Neuronal stem cell (in vitro differentiated cells): ENCODE results near the gene FAM24B.
"Not testable (repeated sequence)": the region's sequence is repeated elsewhere in the genome, so short reads cannot be mapped to it uniquely, and the experiment has no call there.

Experiments used
- DNase-seq: peaks from one replicate; pipeline ENCODE4 v3.0.0-alpha.2; 2013; ENCODE audit warnings: low spot score
- H2AFZ ChIP-seq: one replicate; pipeline ENCODE4 v1.6.1; 2013; ENCODE audit warnings: mild to moderate bottlenecking, low read length, inconsistent platforms
- H2AK5ac ChIP-seq: 2 replicates; pipeline ENCODE4 v1.6.1; 2013; ENCODE audit warnings: low read depth, mild to moderate bottlenecking, inconsistent platforms, low read length, moderate library complexity, mixed read lengths
- H2BK120ac ChIP-seq: 2 replicates; pipeline ENCODE4 v1.6.1; 2013; ENCODE audit warnings: low read depth, mild to moderate bottlenecking, inconsistent platforms, low read length, moderate library complexity, mixed read lengths
- H2BK12ac ChIP-seq: one replicate; pipeline ENCODE4 v1.6.1; 2013; ENCODE audit warnings: low read length, inconsistent platforms
- H2BK15ac ChIP-seq: 2 replicates; pipeline ENCODE4 v1.6.1; 2013; ENCODE audit warnings: mild to moderate bottlenecking, low read length, inconsistent platforms, mixed read lengths
- H2BK5ac ChIP-seq: one replicate; pipeline ENCODE4 v1.6.1; 2013; ENCODE audit warnings: inconsistent platforms, mild to moderate bottlenecking, low read length, moderate library complexity
- H3K14ac ChIP-seq: one replicate; pipeline ENCODE4 v1.6.1; 2013; ENCODE audit warnings: low read length, inconsistent platforms
- H3K18ac ChIP-seq: 2 replicates; pipeline ENCODE4 v1.6.1; 2013; ENCODE audit warnings: low read length, inconsistent platforms
- H3K23ac ChIP-seq: 2 replicates; pipeline ENCODE4 v1.6.1; 2013; ENCODE audit warnings: low read depth, mild to moderate bottlenecking, mixed read lengths, low read length, inconsistent platforms; ENCODE audit not compliant: poor library complexity
- H3K27ac ChIP-seq: replicated peaks from 3 replicates; pipeline ENCODE4 v1.5.1; 2013; ENCODE audit warnings: low read length, inconsistent platforms
- H3K27me3 ChIP-seq, 3 experiments: 2 replicates each; pipeline ENCODE4 v1.6.1; 2013; ENCODE audit warnings: low read length in 3 of 3, mild to moderate bottlenecking in 2 of 3, inconsistent platforms in 1 of 3, low read depth in 1 of 3, mixed read lengths in 1 of 3, moderate library complexity in 1 of 3; ENCODE audit not compliant: control insufficient read depth in 3 of 3, insufficient read depth in 3 of 3
- H3K36me3 ChIP-seq, 2 donors: replicated peaks in 1 of 2; 2 replicates each; pipeline ENCODE4 v1.6.1; 2013; ENCODE audit warnings: low read length in 2 of 2; ENCODE audit not compliant: control insufficient read depth in 2 of 2, insufficient read depth in 2 of 2
- H3K4ac ChIP-seq: 2 replicates; pipeline ENCODE4 v1.6.1; 2013; ENCODE audit warnings: inconsistent platforms, mild to moderate bottlenecking, low read length, moderate library complexity
- H3K4me1 ChIP-seq, 2 donors: 1 replicate in 1 of 2; 2 replicates in 1 of 2; pipeline ENCODE4 v1.6.1; 2013; ENCODE audit warnings: low read length in 2 of 2, low read depth in 1 of 2; ENCODE audit not compliant: control insufficient read depth in 2 of 2, insufficient read depth in 1 of 2
- H3K4me2 ChIP-seq: one replicate; pipeline ENCODE4 v1.6.1; 2013; ENCODE audit warnings: mild to moderate bottlenecking, low read length, inconsistent platforms; ENCODE audit not compliant: insufficient read depth, poor library complexity, severe bottlenecking
- H3K4me3 ChIP-seq, 2 donors: 2 replicates each; pipeline ENCODE4 v1.5.1; 2013; ENCODE audit warnings: low read length in 2 of 2, mild to moderate bottlenecking in 2 of 2, inconsistent platforms in 1 of 2, moderate library complexity in 1 of 2
- H3K79me1 ChIP-seq: one replicate; pipeline ENCODE4 v1.6.1; 2013; ENCODE audit warnings: low read depth, mild to moderate bottlenecking, inconsistent platforms, low read length, moderate library complexity
- H3K9ac ChIP-seq: one replicate; pipeline ENCODE4 v1.6.1; 2013; ENCODE audit warnings: mild to moderate bottlenecking, low read depth, low read length, inconsistent platforms; ENCODE audit not compliant: poor library complexity
- H3K9me3 ChIP-seq, 2 donors: replicated peaks in 1 of 2; 2 replicates each; pipeline versions ENCODE3 to v1.6.1; 2013; ENCODE audit warnings: low read length in 2 of 2, mild to moderate bottlenecking in 2 of 2, inconsistent platforms in 1 of 2, low read depth in 1 of 2, mixed read lengths in 1 of 2, moderate library complexity in 1 of 2; ENCODE audit not compliant: control insufficient read depth in 2 of 2, insufficient read depth in 1 of 2
- H4K8ac ChIP-seq: one replicate; pipeline ENCODE4 v1.6.1; 2013; ENCODE audit warnings: low read depth, mild to moderate bottlenecking, inconsistent platforms, low read length, moderate library complexity
- H4K91ac ChIP-seq: one replicate; pipeline ENCODE4 v1.6.1; 2013; ENCODE audit warnings: low read length, low read depth, mild to moderate bottlenecking, inconsistent platforms; ENCODE audit not compliant: poor library complexity
- WGBS, 2 donors: extraction: QIAGEN DNeasy Blood & Tissue Kit; methylation state at CpG; one replicate each; pipeline ENCODE4 v1.1.7; 2013; ENCODE audit warnings: missing lambda C conversion rate in 2 of 2, mixed read lengths in 1 of 2; ENCODE audit not compliant: insufficient read length in 2 of 2, insufficient replicate concordance in 1 of 2; ENCODE audit errors: extremely low coverage in 2 of 2; 5-methylcytosine and 5-hydroxymethylcytosine counted together

FAM24B gene

DNA sequence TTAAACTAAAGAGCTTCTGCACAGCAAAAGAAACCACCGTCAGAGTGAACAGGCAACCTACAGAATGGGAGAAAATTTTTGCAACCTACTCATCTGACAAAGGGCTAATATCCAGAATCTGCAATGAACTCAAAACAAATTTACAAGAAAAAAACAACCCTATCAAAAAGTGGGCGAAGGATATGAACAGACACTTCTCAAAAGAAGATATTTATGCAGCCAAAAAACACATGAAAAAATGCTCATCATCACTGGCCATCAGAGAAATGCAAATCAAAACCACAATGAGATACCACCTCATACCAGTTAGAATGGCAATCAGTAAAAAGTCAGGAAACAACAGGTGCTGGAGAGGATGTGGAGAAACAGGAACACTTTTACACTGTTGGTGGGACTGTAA, 7.4 kb downstream of the FAM24B start:
- not testable (repeated sequence) for H2BK15ac ChIP-seq, H3K36me3 ChIP-seq, H3K14ac ChIP-seq, H2BK12ac ChIP-seq, H3K9ac ChIP-seq, H3K27ac ChIP-seq, H4K91ac ChIP-seq, H3K4ac ChIP-seq, H2AK5ac ChIP-seq, H3K4me1 ChIP-seq, H3K18ac ChIP-seq, H3K79me1 ChIP-seq, H2BK120ac ChIP-seq, H3K27me3 ChIP-seq, H3K4me3 ChIP-seq, H3K4me2 ChIP-seq, H2BK5ac ChIP-seq, H4K8ac ChIP-seq, H2AFZ ChIP-seq, H3K9me3 ChIP-seq, DNase-seq, H3K23ac ChIP-seq
- no CpG with 5 or more reads among the region's 2 CpGs for WGBS, 2 donors

DNA sequence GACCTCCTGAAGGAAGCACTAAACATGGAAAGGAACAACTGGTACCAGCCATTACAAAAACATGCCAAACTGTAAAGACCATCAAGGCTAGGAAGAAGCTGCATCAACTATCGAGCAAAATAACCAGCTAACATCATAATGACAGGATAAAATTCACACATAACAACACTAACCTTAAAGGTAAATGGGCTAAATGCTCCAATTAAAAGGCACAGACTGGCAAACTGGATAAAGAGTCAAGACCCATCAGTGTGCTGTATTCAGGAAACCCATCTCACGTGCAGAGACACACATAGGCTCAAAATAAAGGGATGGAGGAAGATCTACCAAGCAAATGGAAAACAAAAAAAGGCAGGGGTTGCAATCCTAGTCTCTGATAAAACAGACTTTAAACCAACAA, 10.6 kb downstream of the FAM24B start:
- not testable (repeated sequence) for H3K4me2 ChIP-seq, H4K91ac ChIP-seq, H2AFZ ChIP-seq, H2BK15ac ChIP-seq, H3K27me3 ChIP-seq, H3K27ac ChIP-seq, H3K36me3 ChIP-seq, H3K4ac ChIP-seq, DNase-seq, H3K4me1 ChIP-seq, H2BK120ac ChIP-seq, H3K14ac ChIP-seq, H2BK5ac ChIP-seq, H3K79me1 ChIP-seq, H2BK12ac ChIP-seq, H3K9me3 ChIP-seq, H3K4me3 ChIP-seq, H3K18ac ChIP-seq, H3K9ac ChIP-seq, H4K8ac ChIP-seq, H2AK5ac ChIP-seq, H3K23ac ChIP-seq
- WGBS, 2 donors, result no CpG with 5 or more reads among the region's 2 CpGs

DNA sequence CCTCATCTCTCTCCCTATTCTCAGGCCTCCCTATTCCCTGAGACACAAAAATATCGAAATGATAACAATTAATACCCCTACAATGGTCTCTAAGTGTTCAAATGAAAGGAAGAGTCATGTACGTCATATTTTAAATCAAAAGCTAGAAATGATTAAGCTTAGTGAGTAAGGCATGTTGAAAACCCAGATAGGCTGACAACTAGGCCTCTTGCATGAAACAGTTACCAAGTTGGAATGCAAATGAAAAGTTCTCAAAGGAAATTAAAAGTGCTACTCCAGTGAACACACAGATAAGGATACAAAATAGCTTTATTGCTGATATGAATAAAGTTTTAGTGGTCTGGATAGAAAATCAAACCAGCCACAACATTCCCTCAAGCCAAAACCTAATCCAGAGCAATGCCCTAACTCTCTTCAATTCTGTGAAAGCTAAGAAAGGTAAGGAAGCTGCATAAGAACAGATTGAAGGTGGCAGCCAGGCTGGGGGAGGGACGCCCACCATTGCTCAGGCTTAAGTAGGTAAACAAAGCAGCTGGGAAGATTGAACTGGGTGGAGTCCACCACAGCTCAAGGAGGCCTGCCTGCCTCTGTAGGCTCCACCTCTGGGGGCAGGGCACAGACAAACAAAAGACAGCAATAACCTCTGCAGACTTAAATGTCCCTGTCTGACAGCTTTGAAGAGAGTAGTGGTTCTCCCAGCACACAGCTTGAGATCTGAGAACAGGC, 12.5 kb downstream of the FAM24B start:
- not testable (repeated sequence) for H3K27me3 ChIP-seq, H3K9me3 ChIP-seq, H3K4me1 ChIP-seq, H2AFZ ChIP-seq, H3K79me1 ChIP-seq, H2BK120ac ChIP-seq, H2BK12ac ChIP-seq, H3K4me2 ChIP-seq, H3K14ac ChIP-seq, H3K4ac ChIP-seq, DNase-seq, H3K27ac ChIP-seq, H3K9ac ChIP-seq, H2AK5ac ChIP-seq, H2BK15ac ChIP-seq, H3K18ac ChIP-seq, H4K91ac ChIP-seq, H4K8ac ChIP-seq, H3K36me3 ChIP-seq, H2BK5ac ChIP-seq, H3K4me3 ChIP-seq, H3K23ac ChIP-seq
- WGBS, 2 donors, result no CpG with 5 or more reads among the region's 3 CpGs

DNA sequence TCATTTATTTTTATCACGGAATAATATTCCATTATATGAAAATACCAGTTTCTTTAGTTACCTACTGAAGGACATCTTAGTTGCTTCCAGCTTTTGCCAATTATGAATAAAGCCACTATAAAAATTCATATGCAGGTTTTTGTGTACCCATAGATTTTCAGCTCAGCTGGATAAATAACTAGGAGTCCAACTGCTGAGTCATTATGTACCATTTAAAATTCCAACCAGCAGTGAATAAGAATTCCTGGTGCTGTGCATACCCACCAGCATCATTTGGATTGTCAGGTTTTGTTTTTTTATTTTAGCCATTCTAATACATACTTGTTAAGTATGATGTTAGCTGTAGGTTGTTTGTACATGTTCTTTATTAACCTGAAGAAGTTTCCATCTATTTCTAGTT, 14.5 kb downstream of the FAM24B start:
- Histone ChIP-seq H3K36me3 (no peaks in the 10 kb centered on the region), H3K4me1 (no peaks in the 10 kb centered on the region), H4K91ac (no peak overlapping the region), H3K4me3 (no peak overlapping the region), H3K4ac (no peak overlapping the region), H3K4me2 (no peak overlapping the region), H3K9ac (no peak overlapping the region), H3K14ac (no peak overlapping the region), H2AFZ (no peak overlapping the region), H2AK5ac (no peak overlapping the region), H2BK120ac (no peak overlapping the region), H4K8ac (no peak overlapping the region), H3K23ac (no peak overlapping the region), H2BK5ac (no peak overlapping the region), H3K27me3 (no peaks in the 10 kb centered on the region), H3K9me3 (peaks cover 0 to 2% of the 10 kb centered on the region in 2 donors), H2BK12ac (no peak overlapping the region), H2BK15ac (no peak overlapping the region), H3K27ac (no peak overlapping the region), H3K79me1 (no peaks in the 10 kb centered on the region), H3K18ac (no peak overlapping the region)
- WGBS, 2 donors, result no CpG with 5 or more reads among the region's 1 CpG
- no peak for DNase-seq
